Natural killer cell treated with Interleukin-12 subunit alpha and Interleukin-12 subunit beta and Interleukin-15 and Interleukin-18, amount 100 ng/mL, for 72 hours (primary cell): ENCODE data around the gene ADK. TPM values are rescaled to one million over a fixed set of nuclear protein-coding genes. Genes with fewer than 3 reads are reported as not detected.

Source experiments
- ATAC-seq, 2 donors: fragments of 150-1000 bp; cut with Tn5 transposase in 1 of 2; sonication (Bioruptor Pico), chemical (Tn5 transposase) in 1 of 2; 2 replicates each; pipeline ENCODE4 v1.10.0; 2021
- DNase-seq: peaks from one replicate; pipeline ENCODE4 v3.0.0; 2022; ENCODE audit warnings: low spot score
- H3K27ac Mint-ChIP-seq, 2 donors: 1 replicate in 1 of 2; 2 replicates in 1 of 2; pipeline ENCODE4 v1.8.0; 2022; ENCODE audit warnings: mixed read lengths in 2 of 2, mild to moderate bottlenecking in 1 of 2, moderate library complexity in 1 of 2
- H3K27me3 Mint-ChIP-seq, 2 donors: 1 replicate in 1 of 2; 2 replicates in 1 of 2; pipeline ENCODE4 v1.8.0; 2022; ENCODE audit warnings: mixed read lengths in 2 of 2
- H3K36me3 Mint-ChIP-seq: one replicate; pipeline ENCODE4 v1.8.0; 2022; ENCODE audit warnings: mixed read lengths
- H3K4me1 Mint-ChIP-seq, 2 donors: 1 replicate in 1 of 2; 2 replicates in 1 of 2; pipeline ENCODE4 v1.8.0; 2022; ENCODE audit warnings: low read depth in 2 of 2, mixed read lengths in 2 of 2, mild to moderate bottlenecking in 1 of 2
- H3K4me3 Mint-ChIP-seq: one replicate; pipeline ENCODE4 v1.8.0; 2022; ENCODE audit warnings: mixed read lengths
- H3K9me3 Mint-ChIP-seq: 2 replicates; pipeline ENCODE4 v1.8.0; 2022; ENCODE audit warnings: mixed read lengths
- total RNA-seq, 2 donors: library from RNA; stranded (reverse); gene quantifications; one replicate each; pipeline ENCODE4 v1.2.3, GENCODE V29; 2022

Gene ADK
- total RNA-seq, 2 donors from 2014 or later: 18.9 to 49.5 TPM

DNA sequence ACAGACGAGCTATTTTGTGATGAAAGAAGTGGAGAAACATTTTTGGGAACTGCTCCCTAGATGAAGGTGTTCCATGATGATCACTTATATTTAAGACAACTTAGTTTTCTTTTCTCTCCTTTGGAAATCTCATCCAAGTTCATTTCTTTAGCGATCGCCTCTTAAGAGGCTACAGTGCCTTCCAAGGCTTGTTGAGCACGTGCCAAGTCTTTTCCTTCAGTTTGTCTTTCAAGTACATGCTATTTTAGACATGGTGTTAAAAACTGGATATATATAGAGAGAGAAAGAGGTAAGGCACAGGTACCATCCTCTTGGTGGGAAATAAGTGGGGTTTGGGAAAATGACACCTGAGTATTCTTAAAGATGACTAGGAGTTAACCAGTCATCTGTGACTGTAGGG, 2.7 kb downstream of the ADK start:
- Mint-ChIP-seq H3K36me3 (no peaks in the 10 kb centered on the region), H3K4me3 (no peak overlapping the region), H3K27ac (no peak overlapping the region), H3K9me3 (no peaks in the 10 kb centered on the region), H3K4me1 (peaks cover 5 to 13% of the 10 kb centered on the region in 2 donors), H3K27me3 (no peaks in the 10 kb centered on the region)
- no peak for DNase-seq
- ATAC-seq: no peak

DNA sequence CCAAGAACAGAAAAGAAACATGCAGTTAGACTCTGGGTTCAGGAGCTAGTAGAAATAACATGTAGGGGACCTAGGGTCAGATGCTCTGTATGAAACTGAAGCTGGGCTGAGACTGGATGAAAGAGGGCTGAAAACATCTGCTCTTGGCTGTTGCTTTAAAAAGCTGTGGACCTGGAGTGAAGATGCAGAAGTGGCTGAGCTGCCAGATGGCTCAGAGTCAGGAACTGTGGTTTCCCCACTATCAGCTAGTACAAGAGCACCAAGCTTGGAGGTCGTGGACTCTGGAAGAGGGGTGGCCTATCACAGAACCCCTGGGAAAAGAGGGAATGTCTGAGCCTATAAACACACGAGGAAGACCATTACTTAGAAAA, 5.9 kb downstream of the ADK start:
- Mint-ChIP-seq H3K36me3 (no peaks in the 10 kb centered on the region), H3K27me3 (no peaks in the 10 kb centered on the region), H3K4me1 (peaks cover 5 to 13% of the 10 kb centered on the region in 2 donors), H3K9me3 (no peaks in the 10 kb centered on the region), H3K27ac (peak overlapping the region in 1 of 2 donors; percentile 3), H3K4me3 (no peak overlapping the region)
- ATAC-seq (no peak), DNase-seq (no peak)

DNA sequence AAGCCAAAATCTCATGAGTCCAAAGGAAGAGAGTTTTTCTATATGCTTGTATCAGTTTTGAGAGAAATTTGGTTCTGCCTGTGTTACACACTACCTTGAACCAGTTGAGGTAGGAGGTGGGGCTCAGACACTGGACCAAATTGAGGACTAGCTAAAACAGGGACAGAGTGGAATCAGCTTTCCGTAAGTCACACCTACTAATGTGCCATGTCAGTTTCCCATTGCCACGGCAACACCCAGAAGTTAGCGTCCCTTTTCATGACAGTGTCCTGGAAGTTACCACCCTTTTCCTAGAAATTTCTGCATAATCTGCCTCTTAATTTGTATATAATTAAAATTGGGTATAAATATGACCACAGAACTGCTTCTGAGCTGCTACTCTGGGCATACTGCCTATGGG, 9.0 kb downstream of the ADK start:
- H3K4me3 Mint-ChIP-seq: no peak overlapping the region
- H3K27ac Mint-ChIP-seq: no peak overlapping the region
- no peaks in the 10 kb centered on the region for H3K4me1 Mint-ChIP-seq
- DNase-seq (no peak), ATAC-seq (no peak)
- no peaks in the 10 kb centered on the region for H3K36me3 Mint-ChIP-seq
- no peaks in the 10 kb centered on the region for H3K9me3 Mint-ChIP-seq
- H3K27me3 Mint-ChIP-seq: no peaks in the 10 kb centered on the region

DNA sequence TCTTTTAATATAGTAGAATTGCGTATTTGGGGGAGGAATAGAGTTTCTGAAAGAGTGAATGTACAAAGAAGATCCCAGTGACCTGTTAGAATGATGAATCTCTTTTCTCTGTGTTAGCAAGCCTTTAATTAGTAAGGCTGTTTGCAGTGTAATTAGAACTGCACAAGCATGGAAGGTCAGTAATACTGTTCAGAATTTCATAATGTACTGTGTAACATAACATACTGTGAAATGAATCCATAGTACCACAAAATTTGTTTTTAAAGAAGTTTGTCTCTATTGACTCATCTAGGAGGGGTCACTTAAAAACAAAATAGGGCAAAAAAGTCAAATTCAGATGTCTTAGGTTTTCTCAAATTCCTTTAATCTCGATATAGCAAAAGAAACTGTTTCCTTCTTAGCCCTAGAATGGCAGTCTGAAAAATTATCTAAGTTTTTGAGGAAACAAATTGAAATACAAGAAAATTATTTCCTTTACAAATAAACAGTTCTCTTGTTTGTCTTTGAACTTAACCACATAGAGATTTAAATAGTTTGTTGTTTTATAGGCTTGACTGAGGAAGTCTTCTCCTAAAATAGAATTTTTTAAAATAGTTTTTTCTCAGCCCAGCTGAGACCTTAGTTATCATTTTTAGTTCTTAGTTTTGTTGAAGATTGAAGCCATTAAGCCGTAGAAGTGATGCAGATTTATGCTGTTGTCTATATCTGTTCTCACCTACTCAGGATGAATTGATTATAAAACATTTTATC, 12.5 kb downstream of the ADK start:
- Mint-ChIP-seq H3K27me3 (no peaks in the 10 kb centered on the region), H3K36me3 (no peaks in the 10 kb centered on the region), H3K9me3 (no peaks in the 10 kb centered on the region), H3K4me1 (peaks cover 0 to 2% of the 10 kb centered on the region in 2 donors), H3K27ac (no peak overlapping the region), H3K4me3 (no peak overlapping the region)
- ATAC-seq (no peak), DNase-seq (no peak)

DNA sequence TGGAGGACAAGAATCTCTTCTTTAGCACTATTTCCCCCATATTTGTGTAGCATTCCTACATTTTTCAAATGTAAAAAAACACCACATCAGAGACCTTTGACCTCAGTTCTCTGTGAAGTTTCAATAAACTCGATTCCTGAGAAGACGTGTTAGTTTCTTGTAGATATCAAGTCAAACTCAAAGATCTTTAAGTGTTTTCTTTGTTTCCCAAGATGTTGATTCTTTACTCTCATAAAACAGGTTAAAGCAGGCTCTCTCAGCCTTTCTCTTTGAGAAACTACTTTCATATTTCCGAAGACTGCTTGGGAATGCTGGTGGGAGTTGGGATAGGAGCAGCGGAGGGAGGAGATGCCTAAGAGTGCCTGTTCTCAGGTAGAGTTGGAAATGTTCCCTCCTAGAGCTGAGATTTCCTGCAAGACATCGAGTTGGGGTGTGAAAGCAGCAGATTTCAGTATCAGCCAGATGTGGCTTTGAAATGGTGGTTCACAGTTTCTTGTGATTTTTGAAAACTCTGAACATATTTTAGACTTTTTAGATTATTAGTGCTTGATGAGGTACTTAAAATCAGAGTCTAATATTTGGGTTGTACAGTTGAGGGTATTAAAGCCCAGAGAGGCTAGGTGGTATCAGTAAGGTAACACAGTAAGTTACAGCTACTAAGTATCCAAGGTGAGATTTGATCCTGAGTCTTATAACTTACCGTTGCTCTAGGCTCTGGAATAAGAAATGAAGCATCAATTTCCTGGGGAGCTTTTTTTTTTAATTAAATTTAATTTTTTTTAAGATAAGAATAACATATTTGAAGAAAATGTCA, 13.9 kb downstream of the ADK start:
- DNase-seq (no peak), ATAC-seq (no peak)
- H3K4me1 Mint-ChIP-seq: peaks cover 0 to 4% of the 10 kb centered on the region in 2 donors
- H3K9me3 Mint-ChIP-seq: no peaks in the 10 kb centered on the region
- no peaks in the 10 kb centered on the region for H3K36me3 Mint-ChIP-seq
- H3K27ac Mint-ChIP-seq: no peak overlapping the region
- no peak overlapping the region for H3K4me3 Mint-ChIP-seq
- H3K27me3 Mint-ChIP-seq: no peaks in the 10 kb centered on the region

DNA sequence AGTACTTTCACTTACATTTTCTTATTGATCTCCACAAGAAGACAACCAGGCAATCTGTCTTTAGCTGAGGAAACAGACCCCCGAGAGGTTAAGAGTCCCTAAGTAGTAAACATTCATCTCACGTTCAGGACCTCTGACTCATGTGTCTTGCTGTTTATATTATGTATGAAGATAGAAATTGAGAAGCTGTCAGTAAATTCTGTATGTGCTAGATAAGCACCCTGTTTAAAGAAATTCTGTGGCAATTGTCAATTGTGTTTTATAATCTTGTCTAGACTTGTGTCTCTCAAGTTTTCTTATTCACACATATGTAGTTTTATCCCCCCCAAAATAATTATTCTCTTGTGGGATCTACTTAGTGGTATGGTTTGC, 14.5 kb downstream of the ADK start:
- Mint-ChIP-seq H3K4me3 (no peak overlapping the region), H3K4me1 (peaks cover 0 to 4% of the 10 kb centered on the region in 2 donors), H3K36me3 (no peaks in the 10 kb centered on the region), H3K9me3 (no peaks in the 10 kb centered on the region), H3K27me3 (no peaks in the 10 kb centered on the region), H3K27ac (no peak overlapping the region)
- DNase-seq: no peak
- no peak for ATAC-seq

DNA sequence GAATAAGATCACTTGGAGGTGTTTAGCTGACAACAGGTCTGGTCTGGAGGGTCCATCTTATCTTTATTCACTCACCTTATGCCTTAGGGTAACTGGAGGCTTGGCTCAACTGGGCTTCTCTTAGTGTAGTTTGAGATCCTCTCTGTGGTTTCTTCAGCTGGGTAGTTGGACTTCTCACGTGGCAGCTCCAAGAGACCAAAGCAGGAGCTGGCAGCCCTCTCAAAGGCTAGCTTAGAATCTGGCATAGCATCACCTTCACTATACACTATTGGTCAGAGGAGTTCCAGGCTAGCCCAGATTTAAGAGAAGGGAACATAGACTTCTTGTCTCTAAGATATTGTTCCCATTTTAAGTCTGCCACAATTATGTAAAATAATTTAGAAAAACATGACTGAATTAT, 16.4 kb downstream of the ADK start:
- Mint-ChIP-seq H3K27me3 (no peaks in the 10 kb centered on the region), H3K4me3 (no peak overlapping the region), H3K4me1 (peaks cover 0 to 4% of the 10 kb centered on the region in 2 donors), H3K9me3 (no peaks in the 10 kb centered on the region), H3K36me3 (no peaks in the 10 kb centered on the region), H3K27ac (no peak overlapping the region)
- ATAC-seq (no peak), DNase-seq (no peak)

DNA sequence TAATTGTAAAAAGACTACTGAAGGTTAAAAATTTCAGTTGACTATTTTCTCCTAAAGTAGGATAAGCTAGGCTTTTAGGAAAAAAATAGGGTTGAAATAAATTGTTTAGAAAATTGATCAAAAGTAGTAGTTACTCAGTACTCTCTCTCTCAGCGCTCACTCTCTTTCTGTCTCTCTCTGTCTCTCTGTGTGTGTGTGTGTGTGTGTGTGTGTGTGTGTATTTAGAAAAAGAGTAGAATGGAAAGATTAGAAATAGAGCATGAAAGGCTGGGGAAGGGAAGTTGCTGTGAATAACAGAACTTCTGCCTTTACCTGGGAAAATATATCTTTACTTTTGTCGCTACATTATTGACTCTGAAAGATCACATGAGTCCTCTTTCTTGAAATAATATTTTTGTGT, 20.6 kb downstream of the ADK start:
- H3K4me3 Mint-ChIP-seq: no peak overlapping the region
- ATAC-seq: no peak
- peaks cover 7 to 11% of the 10 kb centered on the region in 2 donors for H3K4me1 Mint-ChIP-seq
- no peak for DNase-seq
- no peaks in the 10 kb centered on the region for H3K9me3 Mint-ChIP-seq
- H3K36me3 Mint-ChIP-seq: no peaks in the 10 kb centered on the region
- no peak overlapping the region for H3K27ac Mint-ChIP-seq
- no peaks in the 10 kb centered on the region for H3K27me3 Mint-ChIP-seq

DNA sequence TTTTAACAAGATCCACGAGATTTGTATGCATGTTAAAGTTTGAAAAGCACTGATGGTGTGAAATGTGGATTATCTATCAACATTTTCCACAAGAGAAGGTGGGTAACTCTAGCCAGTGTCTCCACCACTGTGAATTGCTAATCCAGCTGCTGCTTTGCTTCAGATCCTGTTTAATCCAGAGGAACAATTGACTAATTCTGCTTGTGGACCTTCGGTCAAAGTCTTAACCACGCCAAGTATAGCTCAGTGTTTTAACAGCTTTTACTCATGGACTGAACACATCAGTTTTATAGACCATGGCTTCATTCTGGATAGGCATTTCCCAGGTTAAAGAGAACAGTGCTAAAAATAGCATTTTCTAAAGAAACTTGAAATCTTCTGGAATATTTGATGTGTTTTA, 23.5 kb downstream of the ADK start:
- DNase-seq (no peak), ATAC-seq (no peak)

DNA sequence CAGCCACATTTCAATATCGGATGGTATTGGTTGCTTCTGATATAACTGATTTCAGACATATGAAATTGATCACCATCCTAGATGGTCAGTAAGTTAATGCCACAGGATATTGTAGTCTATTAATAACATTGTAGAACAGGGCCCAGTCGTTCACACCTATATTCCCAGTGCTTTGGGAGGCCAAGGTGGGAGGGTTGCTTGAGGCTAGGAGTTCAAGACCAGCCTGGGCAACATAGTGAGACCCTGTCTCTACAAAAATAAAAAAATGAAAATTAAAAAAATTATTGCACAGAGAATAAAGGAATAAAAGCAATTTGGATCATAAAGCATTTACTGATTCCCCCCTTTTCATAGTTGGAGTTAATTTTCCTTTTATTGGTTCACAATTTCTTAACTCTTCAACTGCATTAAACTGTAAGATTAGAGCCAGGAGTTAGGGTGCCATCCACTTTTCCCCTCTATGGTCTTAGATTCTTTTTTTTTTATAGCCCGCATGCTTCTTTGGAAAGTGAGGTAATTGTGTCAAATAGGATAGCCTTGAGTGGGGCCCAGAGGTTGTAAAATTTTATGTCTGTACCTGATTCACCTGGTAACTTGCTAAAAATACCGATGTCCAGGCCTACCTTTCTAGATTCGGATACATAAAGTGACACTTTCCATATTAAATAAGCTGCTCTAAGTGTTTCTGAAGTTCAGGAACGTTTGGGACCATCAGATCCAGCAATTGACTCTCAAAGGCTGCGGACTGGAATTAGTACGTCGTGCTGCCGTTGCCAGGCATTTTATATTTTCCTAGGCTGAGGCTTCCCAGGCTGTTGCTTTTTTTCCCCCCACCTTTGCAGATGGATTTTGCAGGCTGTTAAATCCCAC, 24.7 kb downstream of the ADK start:
- DNase-seq (no peak), ATAC-seq (no peak)
- H3K4me3 Mint-ChIP-seq: peak overlapping the region; percentile 88
- no peaks in the 10 kb centered on the region for H3K27me3 Mint-ChIP-seq
- no peaks in the 10 kb centered on the region for H3K9me3 Mint-ChIP-seq
- peaks cover 22 to 28% of the 10 kb centered on the region in 2 donors for H3K4me1 Mint-ChIP-seq
- no peaks in the 10 kb centered on the region for H3K36me3 Mint-ChIP-seq
- H3K27ac Mint-ChIP-seq: peak overlapping the region; percentile 93 to 94

More for the DNA sequence above, 23.5 kb downstream of the ADK start:
- H3K4me1 Mint-ChIP-seq: peaks cover 19 to 24% of the 10 kb centered on the region in 2 donors
- no peaks in the 10 kb centered on the region for H3K9me3 Mint-ChIP-seq
- H3K27me3 Mint-ChIP-seq: no peaks in the 10 kb centered on the region
- H3K4me3 Mint-ChIP-seq: peak overlapping the region; percentile 20
- no peaks in the 10 kb centered on the region for H3K36me3 Mint-ChIP-seq
- no peak overlapping the region for H3K27ac Mint-ChIP-seq

DNA sequence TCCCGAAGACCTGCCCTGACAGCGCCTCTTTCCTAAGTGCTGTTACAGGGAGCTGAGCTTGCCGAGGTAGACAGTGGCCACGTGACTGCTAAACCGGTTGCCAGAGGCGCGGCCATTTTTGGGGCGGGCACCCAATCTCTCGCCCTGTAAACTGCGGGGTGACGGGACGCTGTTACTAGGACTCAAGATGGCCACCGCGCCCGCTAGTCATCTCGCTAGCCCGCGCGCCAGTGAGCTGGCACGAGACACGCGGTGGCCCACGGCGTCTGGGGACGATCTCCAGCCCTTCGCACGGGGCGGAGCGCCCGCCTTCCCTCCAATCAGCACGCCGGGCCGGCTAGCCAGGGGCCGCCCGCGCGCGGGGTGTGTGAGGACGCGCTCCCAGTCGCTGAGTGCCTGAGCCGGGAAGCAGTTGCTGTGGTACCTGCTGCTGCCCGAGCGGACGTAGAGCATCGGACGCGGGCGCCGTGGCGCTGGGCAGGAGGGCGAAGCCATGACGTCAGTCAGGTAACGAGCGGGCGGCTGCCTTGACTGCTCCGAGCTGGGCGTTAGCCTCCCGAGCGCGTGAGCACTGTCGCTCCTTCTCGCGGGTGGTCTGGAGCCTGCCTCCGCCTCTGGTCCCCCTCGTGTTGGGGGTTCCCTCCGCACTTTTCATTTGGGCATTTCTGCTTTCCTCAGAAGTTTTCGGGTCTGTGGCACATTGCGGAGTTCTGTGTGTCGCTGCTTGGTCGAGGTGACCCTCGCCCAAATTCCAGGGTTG, 25.5 kb downstream of the ADK start:
- Mint-ChIP-seq H3K27me3 (no peaks in the 10 kb centered on the region), H3K9me3 (no peaks in the 10 kb centered on the region), H3K4me3 (peak overlapping the region; percentile 88), H3K36me3 (no peaks in the 10 kb centered on the region), H3K4me1 (peaks cover 22 to 31% of the 10 kb centered on the region in 2 donors), H3K27ac (peak overlapping the region; percentile 93 to 94)
- DNase-seq (peak; percentile 96), ATAC-seq (peak; percentile 98 to 99)

DNA sequence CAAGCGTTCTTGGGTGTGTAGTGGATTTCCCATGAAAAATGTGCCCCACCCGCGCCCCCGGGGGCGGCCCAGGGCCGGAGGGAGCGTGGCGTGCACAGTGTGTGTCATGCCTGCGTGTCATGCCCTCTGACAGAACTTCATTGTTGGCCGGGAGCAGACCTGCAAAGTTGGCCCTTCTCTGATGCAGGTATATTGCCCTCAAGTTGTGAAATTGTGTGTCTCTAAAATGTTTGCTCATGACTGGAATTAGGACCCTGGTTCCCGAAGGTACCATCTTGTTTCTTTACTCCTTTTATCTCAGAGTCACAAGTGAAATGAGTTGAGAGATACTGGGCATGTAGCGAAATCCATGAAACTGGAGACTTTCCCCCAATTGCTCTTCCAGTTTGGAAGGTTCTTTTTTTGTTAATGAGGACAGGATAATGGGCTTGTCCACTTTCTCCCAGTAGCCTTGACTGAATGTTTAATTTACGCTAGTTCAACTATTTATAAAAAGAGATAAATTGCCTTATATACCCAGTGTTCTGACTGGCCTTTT, 26.2 kb downstream of the ADK start:
- H3K27me3 Mint-ChIP-seq: no peaks in the 10 kb centered on the region
- H3K4me1 Mint-ChIP-seq: peaks cover 22 to 35% of the 10 kb centered on the region in 2 donors
- H3K36me3 Mint-ChIP-seq: no peaks in the 10 kb centered on the region
- no peaks in the 10 kb centered on the region for H3K9me3 Mint-ChIP-seq
- H3K4me3 Mint-ChIP-seq: peak overlapping the region; percentile 88
- DNase-seq (peak; percentile 63), ATAC-seq (peak in 1 of 2 donors; percentile 29)
- peak overlapping the region; percentile 93 to 94 for H3K27ac Mint-ChIP-seq
